GM12878 (cell line): ENCODE measurements around the gene DKK3. TPM values are rescaled to one million over a fixed set of nuclear protein-coding genes. Genes with fewer than 3 reads are reported as not detected.

Experiments
- ATAC-seq: fragments of 200-7000 bp; cut with Tn5 transposase; 3 replicates; pipeline ENCODE4 v1.9.1; 2020; ENCODE audit warnings: mild to moderate bottlenecking, moderate library complexity
- BruUV-seq: library from RNA; stranded (reverse); fragments of 400-500 nt; replicated peaks from 2 replicates; lab custom pipeline; 2021; lab: Mats Ljungman, UMichigan
- CTCF ChIA-PET: fragments of 300-600 bp; sonication (Branson Sonifier 250); formaldehyde crosslinking; extraction: SDS; loops from one replicate; lab custom pipeline; 2021; ENCODE audit warnings: inconsistent platforms; lab: Yijun Ruan, JAX
- POLR2A ChIA-PET: fragments of 350-600 bp; formaldehyde crosslinking; extraction: SDS; loops from one replicate; lab custom pipeline; 2021; ENCODE audit warnings: inconsistent platforms; lab: Charles Lee
- RAD21 ChIA-PET: fragments of 300-600 bp; sonication (Branson Sonifier 250); formaldehyde crosslinking; loops from one replicate; lab custom pipeline; 2023; ENCODE audit warnings: antibody characterized with exemption; ENCODE audit not compliant: unreplicated experiment; lab: Charles Lee
- SMC1A ChIA-PET: fragments of 300-600 bp; sonication (Branson Sonifier 250); formaldehyde crosslinking; loops from one replicate; lab custom pipeline; 2023; ENCODE audit not compliant: unreplicated experiment, uncharacterized antibody; lab: Charles Lee
- DNase-seq: peaks from one replicate; pipeline ENCODE4 v3.0.0-alpha.2; 2011; ENCODE audit warnings: low read depth, low spot score
- FAIRE-seq: peaks from 3 replicates; lab custom pipeline; 2011; peaks lifted over from hg19 to GRCh38; lab: Jason Lieb, UNC
- H2AFZ ChIP-seq: 2 replicates; pipeline ENCODE4 v1.6.0; 2011; ENCODE audit warnings: low read depth, low read length, control low read depth; ENCODE audit not compliant: control insufficient read depth
- H3K27ac ChIP-seq: 2 replicates; pipeline ENCODE4 v1.5.1; 2011; ENCODE audit warnings: control low read depth; ENCODE audit not compliant: control insufficient read depth, insufficient read depth
- H3K27me3 ChIP-seq, 2 experiments: replicated peaks in 1 of 2; 2 replicates each; pipeline versions ENCODE4 v1.6.0 to v1.6.1; 2011; ENCODE audit warnings: low read length in 1 of 2; ENCODE audit not compliant: control insufficient read depth in 2 of 2, insufficient read depth in 2 of 2
- H3K36me3 ChIP-seq, 2 experiments: 2 replicates each; pipeline ENCODE4 v1.5.1; 2011; ENCODE audit warnings: low read length in 1 of 2; ENCODE audit not compliant: control insufficient read depth in 2 of 2, insufficient read depth in 2 of 2
- H3K4me1 ChIP-seq: 2 replicates; pipeline ENCODE4 v1.6.1; 2011; ENCODE audit warnings: mild to moderate bottlenecking, low read length, moderate library complexity, mixed read lengths; ENCODE audit not compliant: control insufficient read depth, insufficient read depth
- H3K4me2 ChIP-seq: 2 replicates; pipeline ENCODE4 v1.6.0; 2011; ENCODE audit warnings: control low read depth; ENCODE audit not compliant: control insufficient read depth, insufficient read depth
- H3K4me3 ChIP-seq: fragments of 200-600 bp; sonication (generic); 2 replicates; pipeline ENCODE4 v1.5.1; 2016
- H3K79me2 ChIP-seq: 2 replicates; pipeline ENCODE4 v1.6.0; 2011; ENCODE audit warnings: low read length; ENCODE audit not compliant: control insufficient read depth, insufficient read depth
- H3K9ac ChIP-seq: 2 replicates; pipeline ENCODE4 v1.8.0; 2011; ENCODE audit warnings: low read length, control low read depth, mixed read lengths; ENCODE audit not compliant: control insufficient read depth, insufficient read depth
- H3K9me3 ChIP-seq: replicated peaks from 3 replicates; pipeline ENCODE4 v1.5.1; 2011; ENCODE audit warnings: mild to moderate bottlenecking, low read length; ENCODE audit not compliant: control insufficient read depth, insufficient read depth
- H4K20me1 ChIP-seq: 2 replicates; pipeline ENCODE4 v1.6.0; 2011; ENCODE audit not compliant: control insufficient read depth, insufficient read depth
- BCL11A ChIP-seq: IDR thresholded peaks from 2 replicates; pipeline ENCODE4 v1.6.1; 2011; ENCODE audit warnings: low read depth, low read length
- DPF2 ChIP-seq: fragments of 450-650 bp; IDR thresholded peaks from 2 replicates; pipeline ENCODE4 v1.6.1; 2017; ENCODE audit warnings: mild to moderate bottlenecking
- FOS ChIP-seq: IDR thresholded peaks from 3 replicates; pipeline ENCODE4 v1.6.1; 2011; ENCODE audit warnings: borderline replicate concordance; ENCODE audit not compliant: insufficient read length; ENCODE audit errors: extremely low read depth
- IKZF1 ChIP-seq: fragments of 450-650 bp; conservative IDR thresholded peaks from 2 replicates; pipeline ENCODE4 v1.6.1; 2017; ENCODE audit warnings: antibody characterized with exemption, mild to moderate bottlenecking
- LARP7 ChIP-seq: fragments of 450-650 bp; IDR thresholded peaks from 2 replicates; pipeline ENCODE4 v1.6.1; 2017; ENCODE audit warnings: mild to moderate bottlenecking
- MEF2A ChIP-seq: IDR thresholded peaks from 2 replicates; pipeline ENCODE4 v1.6.1; 2011; ENCODE audit warnings: low read depth, mild to moderate bottlenecking, low read length, moderate library complexity; ENCODE audit not compliant: insufficient read depth
- RB1 ChIP-seq: fragments of 450-650 bp; formaldehyde crosslinking; IDR thresholded peaks from 2 replicates; pipeline ENCODE4 v1.6.1; 2017; ENCODE audit warnings: mild to moderate bottlenecking, borderline replicate concordance
- SMAD1 ChIP-seq: fragments of 450-650 bp; IDR thresholded peaks from 2 replicates; pipeline ENCODE4 v1.6.1; 2018; ENCODE audit warnings: mild to moderate bottlenecking, low read depth; ENCODE audit not compliant: partially characterized antibody
- SPI1 ChIP-seq: IDR thresholded peaks from 2 replicates; pipeline ENCODE4 v1.6.1; 2011; ENCODE audit warnings: low read depth, mild to moderate bottlenecking, low read length, moderate library complexity, borderline replicate concordance; ENCODE audit not compliant: insufficient read depth
- ZNF384 ChIP-seq: IDR thresholded peaks from 2 replicates; pipeline ENCODE4 v1.6.1; 2012; ENCODE audit warnings: low read depth, mild to moderate bottlenecking, low read length, improper control_type of control experiment, borderline replicate concordance
- WGBS: methylation state at CpG from one replicate; pipeline ENCODE4 v1.1.6; 2016; ENCODE audit warnings: low lambda C conversion rate; ENCODE audit not compliant: insufficient replicate concordance, insufficient coverage; ENCODE audit errors: missing lambda C conversion rate; 5-methylcytosine and 5-hydroxymethylcytosine counted together
- in situ Hi-C: fragments of 300-500 bp; cut with MboI; formaldehyde crosslinking; loops from 9 replicates; pipeline ENCODE4 v1.14.3; 2018; ENCODE audit warnings: mixed read lengths
- intact Hi-C: fragments of 100-400 bp; cut with micrococcal nuclease; formaldehyde crosslinking; loops from one replicate; pipeline ENCODE4 v1.14.2; 2022; ENCODE audit not compliant: unreplicated experiment
- polyA plus RNA-seq, 11 experiments: library from polyadenylated mRNA; depleted of rRNA in 4 of 11; unstranded in 6 of 11; stranded (reverse) in 5 of 11; fragments of >200 nt; fragmentation: Nextera tagmentation in 4 of 11; fragmentation: Illumina TruSeq in 1 of 11; extraction: Ambion mirVana in 4 of 11; extraction: Trizol in 1 of 11; gene quantifications; 1 replicate in 1 of 11; 2 replicates in 10 of 11; pipeline versions ENCODE4 v1.2.1 to v1.2.3, GENCODE V29; 2011 to 2016; ENCODE audit warnings: inconsistent platforms in 2 of 11, missing spikeins in 2 of 11, low read depth in 1 of 11
- total RNA-seq, 4 experiments: library from RNA; depleted of rRNA in 3 of 4; stranded (reverse); fragments of >200 nt in 3 of 4; fragmentation: Illumina TruSeq in 1 of 4; extraction: Trizol in 1 of 4; gene quantifications; 2 replicates each; pipeline versions ENCODE4 v1.2.1 to v1.2.3, GENCODE V29; 2013 to 2021
- TF ChIP-seq, protein P1 (sequence below): IDR thresholded peaks from 2 replicates; pipeline ENCODE4 v1.6.1; 2012; ENCODE audit warnings: mild to moderate bottlenecking, low read depth, low read length
- TF ChIP-seq, protein P2 (sequence below): fragments of 150-350 bp; IDR thresholded peaks from 2 replicates; pipeline ENCODE4 v1.6.1; 2016; ENCODE audit warnings: low read depth, low read length
- TF ChIP-seq, protein P3 (sequence below): fragments of 450-650 bp; IDR thresholded peaks from 2 replicates; pipeline ENCODE4 v1.6.1; 2017; ENCODE audit warnings: antibody characterized with exemption, mild to moderate bottlenecking, moderate library complexity
- TF ChIP-seq, protein P4 (sequence below): IDR thresholded peaks from 2 replicates; pipeline ENCODE4 v1.6.1; 2012; ENCODE audit warnings: low read depth, low read length, improper control_type of control experiment

DKK3 gene
- total and polyA plus RNA-seq, 10 of the 15 experiments (the other 5 are each of a cell fraction or from before 2014, with no cell fraction given), result 0.07 to 0.16 (median 0.15) TPM; not detected in 7

- ATAC-seq, result no peak
- no peak for FAIRE-seq
- DNase-seq, result no peak
- Histone ChIP-seq H3K9ac (no peak overlapping the region), H3K79me2 (no peaks in the 10 kb centered on the region), H3K9me3 (no peaks in the 10 kb centered on the region), H3K27me3 (no peaks in the 10 kb centered on the region), H3K36me3 (no peaks in the 10 kb centered on the region), H2AFZ (no peak overlapping the region), H4K20me1 (no peaks in the 10 kb centered on the region), H3K27ac (no peak overlapping the region), H3K4me3 (no peak overlapping the region), H3K4me1 (no peaks in the 10 kb centered on the region), H3K4me2 (no peak overlapping the region)
- no TSS peak for BruUV-seq
- ChIA-PET SMC1A (no interaction called here), POLR2A (no interaction called here), CTCF (no interaction called here), RAD21 (no interaction called here)
- in situ Hi-C loops, result no loop called here
- intact Hi-C loops, result no loop called here
- WGBS, result 26% methylated on average over 2 of the region's 2 CpGs
- TF ChIP-seq BCL11A (no peak), ZNF384 (no peak), LARP7 (no peak), DPF2 (no peak), RB1 (no peak), IKZF1 (no peak), SMAD1 (no peak), MEF2A (no peak), FOS (no peak), SPI1 (no peak)
- TF ChIP-seq, protein P1, sequence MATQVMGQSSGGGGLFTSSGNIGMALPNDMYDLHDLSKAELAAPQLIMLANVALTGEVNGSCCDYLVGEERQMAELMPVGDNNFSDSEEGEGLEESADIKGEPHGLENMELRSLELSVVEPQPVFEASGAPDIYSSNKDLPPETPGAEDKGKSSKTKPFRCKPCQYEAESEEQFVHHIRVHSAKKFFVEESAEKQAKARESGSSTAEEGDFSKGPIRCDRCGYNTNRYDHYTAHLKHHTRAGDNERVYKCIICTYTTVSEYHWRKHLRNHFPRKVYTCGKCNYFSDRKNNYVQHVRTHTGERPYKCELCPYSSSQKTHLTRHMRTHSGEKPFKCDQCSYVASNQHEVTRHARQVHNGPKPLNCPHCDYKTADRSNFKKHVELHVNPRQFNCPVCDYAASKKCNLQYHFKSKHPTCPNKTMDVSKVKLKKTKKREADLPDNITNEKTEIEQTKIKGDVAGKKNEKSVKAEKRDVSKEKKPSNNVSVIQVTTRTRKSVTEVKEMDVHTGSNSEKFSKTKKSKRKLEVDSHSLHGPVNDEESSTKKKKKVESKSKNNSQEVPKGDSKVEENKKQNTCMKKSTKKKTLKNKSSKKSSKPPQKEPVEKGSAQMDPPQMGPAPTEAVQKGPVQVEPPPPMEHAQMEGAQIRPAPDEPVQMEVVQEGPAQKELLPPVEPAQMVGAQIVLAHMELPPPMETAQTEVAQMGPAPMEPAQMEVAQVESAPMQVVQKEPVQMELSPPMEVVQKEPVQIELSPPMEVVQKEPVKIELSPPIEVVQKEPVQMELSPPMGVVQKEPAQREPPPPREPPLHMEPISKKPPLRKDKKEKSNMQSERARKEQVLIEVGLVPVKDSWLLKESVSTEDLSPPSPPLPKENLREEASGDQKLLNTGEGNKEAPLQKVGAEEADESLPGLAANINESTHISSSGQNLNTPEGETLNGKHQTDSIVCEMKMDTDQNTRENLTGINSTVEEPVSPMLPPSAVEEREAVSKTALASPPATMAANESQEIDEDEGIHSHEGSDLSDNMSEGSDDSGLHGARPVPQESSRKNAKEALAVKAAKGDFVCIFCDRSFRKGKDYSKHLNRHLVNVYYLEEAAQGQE, result no peak
- TF ChIP-seq, protein P2, sequence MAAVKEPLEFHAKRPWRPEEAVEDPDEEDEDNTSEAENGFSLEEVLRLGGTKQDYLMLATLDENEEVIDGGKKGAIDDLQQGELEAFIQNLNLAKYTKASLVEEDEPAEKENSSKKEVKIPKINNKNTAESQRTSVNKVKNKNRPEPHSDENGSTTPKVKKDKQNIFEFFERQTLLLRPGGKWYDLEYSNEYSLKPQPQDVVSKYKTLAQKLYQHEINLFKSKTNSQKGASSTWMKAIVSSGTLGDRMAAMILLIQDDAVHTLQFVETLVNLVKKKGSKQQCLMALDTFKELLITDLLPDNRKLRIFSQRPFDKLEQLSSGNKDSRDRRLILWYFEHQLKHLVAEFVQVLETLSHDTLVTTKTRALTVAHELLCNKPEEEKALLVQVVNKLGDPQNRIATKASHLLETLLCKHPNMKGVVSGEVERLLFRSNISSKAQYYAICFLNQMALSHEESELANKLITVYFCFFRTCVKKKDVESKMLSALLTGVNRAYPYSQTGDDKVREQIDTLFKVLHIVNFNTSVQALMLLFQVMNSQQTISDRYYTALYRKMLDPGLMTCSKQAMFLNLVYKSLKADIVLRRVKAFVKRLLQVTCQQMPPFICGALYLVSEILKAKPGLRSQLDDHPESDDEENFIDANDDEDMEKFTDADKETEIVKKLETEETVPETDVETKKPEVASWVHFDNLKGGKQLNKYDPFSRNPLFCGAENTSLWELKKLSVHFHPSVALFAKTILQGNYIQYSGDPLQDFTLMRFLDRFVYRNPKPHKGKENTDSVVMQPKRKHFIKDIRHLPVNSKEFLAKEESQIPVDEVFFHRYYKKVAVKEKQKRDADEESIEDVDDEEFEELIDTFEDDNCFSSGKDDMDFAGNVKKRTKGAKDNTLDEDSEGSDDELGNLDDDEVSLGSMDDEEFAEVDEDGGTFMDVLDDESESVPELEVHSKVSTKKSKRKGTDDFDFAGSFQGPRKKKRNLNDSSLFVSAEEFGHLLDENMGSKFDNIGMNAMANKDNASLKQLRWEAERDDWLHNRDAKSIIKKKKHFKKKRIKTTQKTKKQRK, result no peak
- TF ChIP-seq, protein P3, sequence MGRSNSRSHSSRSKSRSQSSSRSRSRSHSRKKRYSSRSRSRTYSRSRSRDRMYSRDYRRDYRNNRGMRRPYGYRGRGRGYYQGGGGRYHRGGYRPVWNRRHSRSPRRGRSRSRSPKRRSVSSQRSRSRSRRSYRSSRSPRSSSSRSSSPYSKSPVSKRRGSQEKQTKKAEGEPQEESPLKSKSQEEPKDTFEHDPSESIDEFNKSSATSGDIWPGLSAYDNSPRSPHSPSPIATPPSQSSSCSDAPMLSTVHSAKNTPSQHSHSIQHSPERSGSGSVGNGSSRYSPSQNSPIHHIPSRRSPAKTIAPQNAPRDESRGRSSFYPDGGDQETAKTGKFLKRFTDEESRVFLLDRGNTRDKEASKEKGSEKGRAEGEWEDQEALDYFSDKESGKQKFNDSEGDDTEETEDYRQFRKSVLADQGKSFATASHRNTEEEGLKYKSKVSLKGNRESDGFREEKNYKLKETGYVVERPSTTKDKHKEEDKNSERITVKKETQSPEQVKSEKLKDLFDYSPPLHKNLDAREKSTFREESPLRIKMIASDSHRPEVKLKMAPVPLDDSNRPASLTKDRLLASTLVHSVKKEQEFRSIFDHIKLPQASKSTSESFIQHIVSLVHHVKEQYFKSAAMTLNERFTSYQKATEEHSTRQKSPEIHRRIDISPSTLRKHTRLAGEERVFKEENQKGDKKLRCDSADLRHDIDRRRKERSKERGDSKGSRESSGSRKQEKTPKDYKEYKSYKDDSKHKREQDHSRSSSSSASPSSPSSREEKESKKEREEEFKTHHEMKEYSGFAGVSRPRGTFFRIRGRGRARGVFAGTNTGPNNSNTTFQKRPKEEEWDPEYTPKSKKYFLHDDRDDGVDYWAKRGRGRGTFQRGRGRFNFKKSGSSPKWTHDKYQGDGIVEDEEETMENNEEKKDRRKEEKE, result no peak
- TF ChIP-seq, protein P4, sequence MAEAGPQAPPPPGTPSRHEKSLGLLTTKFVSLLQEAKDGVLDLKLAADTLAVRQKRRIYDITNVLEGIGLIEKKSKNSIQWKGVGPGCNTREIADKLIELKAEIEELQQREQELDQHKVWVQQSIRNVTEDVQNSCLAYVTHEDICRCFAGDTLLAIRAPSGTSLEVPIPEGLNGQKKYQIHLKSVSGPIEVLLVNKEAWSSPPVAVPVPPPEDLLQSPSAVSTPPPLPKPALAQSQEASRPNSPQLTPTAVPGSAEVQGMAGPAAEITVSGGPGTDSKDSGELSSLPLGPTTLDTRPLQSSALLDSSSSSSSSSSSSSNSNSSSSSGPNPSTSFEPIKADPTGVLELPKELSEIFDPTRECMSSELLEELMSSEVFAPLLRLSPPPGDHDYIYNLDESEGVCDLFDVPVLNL, result no peak
Observed at GRCh38 chr11:12016246-12016645, 7.8 kb upstream of the DKK3 start.
